Trophoblast cell (in vitro differentiated cells and primary cell): ENCODE measurements around the gene CDR2.
"Not testable (repeated sequence)": the region's sequence is repeated elsewhere in the genome, so short reads cannot be mapped to it uniquely, and the experiment has no call there.

Source experiments
- DNase-seq, 2 donors: peaks; one replicate each; pipeline ENCODE4 v3.0.0-alpha.2; 2016
- H2AFZ ChIP-seq: 2 replicates; pipeline ENCODE4 v1.6.1; 2013; ENCODE audit warnings: low read length, moderate library complexity, mild to moderate bottlenecking; ENCODE audit not compliant: insufficient read depth, poor library complexity
- H2AK5ac ChIP-seq: 2 replicates; pipeline ENCODE4 v1.6.1; 2013; ENCODE audit warnings: mild to moderate bottlenecking, low read length
- H2BK120ac ChIP-seq: 2 replicates; pipeline ENCODE4 v1.6.1; 2013; ENCODE audit warnings: low read length, mild to moderate bottlenecking, moderate library complexity; ENCODE audit not compliant: insufficient read depth, poor library complexity
- H2BK12ac ChIP-seq: 2 replicates; pipeline ENCODE4 v1.6.1; 2013; ENCODE audit warnings: mild to moderate bottlenecking, low read length, moderate library complexity
- H2BK5ac ChIP-seq: 2 replicates; pipeline ENCODE4 v1.6.1; 2013; ENCODE audit warnings: low read length, low read depth, moderate library complexity, mild to moderate bottlenecking; ENCODE audit not compliant: poor library complexity
- H3K14ac ChIP-seq: 2 replicates; pipeline ENCODE4 v1.6.1; 2013; ENCODE audit warnings: mild to moderate bottlenecking, low read length
- H3K18ac ChIP-seq: 2 replicates; pipeline ENCODE4 v1.6.1; 2013; ENCODE audit warnings: mild to moderate bottlenecking, low read length
- H3K23ac ChIP-seq: 2 replicates; pipeline ENCODE4 v1.6.1; 2013; ENCODE audit warnings: low read length
- H3K27ac ChIP-seq: 2 replicates; pipeline ENCODE4 v1.5.1; 2013; ENCODE audit warnings: low read depth, mild to moderate bottlenecking, inconsistent platforms, low read length, moderate library complexity
- H3K27me3 ChIP-seq: 2 replicates; pipeline ENCODE4 v1.6.1; 2013; ENCODE audit warnings: inconsistent platforms, mild to moderate bottlenecking, low read length, moderate library complexity; ENCODE audit not compliant: insufficient read depth
- H3K36me3 ChIP-seq, 2 experiments: 1 replicate in 1 of 2; 2 replicates in 1 of 2; pipeline ENCODE4 v1.6.1; 2013; ENCODE audit warnings: low read length in 2 of 2, mild to moderate bottlenecking in 2 of 2, moderate library complexity in 1 of 2; ENCODE audit not compliant: insufficient read depth in 2 of 2, control insufficient read depth in 1 of 2
- H3K4ac ChIP-seq: 2 replicates; pipeline ENCODE4 v1.6.1; 2013; ENCODE audit warnings: low read depth, mild to moderate bottlenecking, low read length, moderate library complexity
- H3K4me1 ChIP-seq, 2 experiments: 1 replicate in 1 of 2; 2 replicates in 1 of 2; pipeline ENCODE4 v1.6.1; 2013; ENCODE audit warnings: low read length in 2 of 2, mild to moderate bottlenecking in 2 of 2, moderate library complexity in 1 of 2; ENCODE audit not compliant: insufficient read depth in 2 of 2, control insufficient read depth in 1 of 2
- H3K4me2 ChIP-seq: 2 replicates; pipeline ENCODE4 v1.6.1; 2013; ENCODE audit warnings: inconsistent platforms, mild to moderate bottlenecking, low read length, moderate library complexity
- H3K4me3 ChIP-seq: 2 replicates; pipeline ENCODE4 v1.5.1; 2013; ENCODE audit warnings: mild to moderate bottlenecking, low read depth, low read length, inconsistent platforms
- H3K79me1 ChIP-seq: one replicate; pipeline ENCODE4 v1.6.1; 2013; ENCODE audit warnings: low read length
- H3K79me2 ChIP-seq: 2 replicates; pipeline ENCODE4 v1.6.1; 2013; ENCODE audit warnings: low read length, mild to moderate bottlenecking; ENCODE audit not compliant: control insufficient read depth, insufficient read depth, poor library complexity
- H3K9ac ChIP-seq: 2 replicates; pipeline ENCODE4 v1.6.1; 2013; ENCODE audit warnings: mild to moderate bottlenecking, low read length
- H3K9me3 ChIP-seq: 2 replicates; pipeline ENCODE4 v1.6.1; 2013; ENCODE audit warnings: low read depth, mild to moderate bottlenecking, control low read depth, inconsistent platforms, low read length; ENCODE audit not compliant: insufficient read depth
- H4K12ac ChIP-seq: 2 replicates; pipeline ENCODE4 v1.6.1; 2013; ENCODE audit warnings: low read depth, mild to moderate bottlenecking, low read length, moderate library complexity
- H4K8ac ChIP-seq: 2 replicates; pipeline ENCODE4 v1.6.1; 2013; ENCODE audit warnings: low read depth, mild to moderate bottlenecking, low read length, moderate library complexity
- H4K91ac ChIP-seq: one replicate; pipeline ENCODE4 v1.6.1; 2013; ENCODE audit warnings: low read depth, mild to moderate bottlenecking, low read length, moderate library complexity
- WGBS: extraction: QIAGEN DNeasy Blood & Tissue Kit; methylation state at CpG from one replicate; pipeline ENCODE4 v1.1.7; 2013; ENCODE audit warnings: missing lambda C conversion rate; ENCODE audit not compliant: insufficient read length, insufficient coverage; ENCODE audit errors: extremely low coverage; 5-methylcytosine and 5-hydroxymethylcytosine counted together

Gene CDR2

DNA sequence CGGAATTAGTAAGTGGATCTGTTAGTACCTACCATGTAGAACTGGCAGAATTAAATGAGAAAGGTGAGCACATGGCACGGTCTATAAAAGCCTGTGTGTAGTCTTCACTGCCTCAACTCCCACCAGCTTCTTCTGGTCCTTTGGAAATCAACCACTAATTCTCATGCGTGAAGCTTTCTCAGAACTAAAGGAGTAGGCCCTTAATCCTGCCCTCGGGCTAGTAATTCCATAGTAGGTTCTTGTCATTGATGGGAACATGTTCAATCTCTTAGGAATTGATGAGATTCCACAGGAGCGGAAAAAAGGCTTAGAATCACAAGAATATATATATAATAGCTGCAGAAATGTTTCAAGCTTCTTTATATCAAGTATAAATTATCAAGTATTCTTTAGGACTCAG is 21.7 kb downstream of the CDR2 start:
- Histone ChIP-seq H3K4me2 (no peak overlapping the region), H3K4me1 (peaks cover 2 to 4% of the 10 kb centered on the region in 2 experiments), H3K4me3 (no peak overlapping the region), H3K36me3 (peaks cover 12 to 26% of the 10 kb centered on the region in 2 experiments), H2AFZ (no peak overlapping the region), H3K4ac (no peak overlapping the region), H3K14ac (no peak overlapping the region), H4K91ac (no peak overlapping the region), H3K9me3 (no peaks in the 10 kb centered on the region), H3K27ac (peak overlapping the region; percentile 34), H3K18ac (peak overlapping the region; percentile 59), H3K23ac (no peak overlapping the region), H2BK120ac (no peak overlapping the region), H2BK12ac (peak overlapping the region; percentile 53), H4K12ac (no peak overlapping the region), H2BK5ac (no peak overlapping the region), H3K79me1 (peaks cover 7% of the 10 kb centered on the region), H4K8ac (no peak overlapping the region), H3K27me3 (no peaks in the 10 kb centered on the region), H3K9ac (no peak overlapping the region), H2AK5ac (no peak overlapping the region), H3K79me2 (no peaks in the 10 kb centered on the region)
- DNase-seq = peak in 1 of 2 donors; percentile 64
- no CpG with 5 or more reads among the region's 5 CpGs for WGBS

DNA sequence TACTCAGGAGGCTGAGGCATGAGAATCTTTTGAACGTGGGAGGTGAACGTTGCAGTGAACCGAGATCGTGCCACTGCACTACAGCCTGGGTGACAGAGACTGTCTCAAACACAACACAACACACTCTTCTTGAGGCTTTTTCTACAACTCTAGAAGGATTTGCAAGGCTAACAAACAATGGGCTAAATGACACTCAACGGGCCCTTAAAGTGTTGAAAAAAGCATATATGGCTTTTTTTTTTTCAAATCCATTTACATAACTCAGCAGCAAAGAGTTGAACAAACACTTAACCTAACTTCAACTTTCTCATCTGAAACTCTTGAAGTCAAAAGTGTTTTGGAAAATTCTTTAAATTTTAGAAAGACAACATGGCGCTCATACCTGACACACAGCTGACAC is 22.3 kb downstream of the CDR2 start:
- Histone ChIP-seq H3K27ac (no peak overlapping the region), H2AK5ac (peak overlapping the region; percentile 38), H3K4me2 (no peak overlapping the region), H2BK5ac (peak overlapping the region; percentile 57), H3K4me3 (no peak overlapping the region), H3K9ac (no peak overlapping the region), H4K12ac (no peak overlapping the region), H3K79me2 (no peaks in the 10 kb centered on the region), H3K18ac (peak overlapping the region; percentile 87), H3K4me1 (peaks cover 2 to 4% of the 10 kb centered on the region in 2 experiments), H3K23ac (no peak overlapping the region), H3K27me3 (no peaks in the 10 kb centered on the region), H3K36me3 (peaks cover 17 to 30% of the 10 kb centered on the region in 2 experiments), H2BK120ac (no peak overlapping the region), H3K9me3 (no peaks in the 10 kb centered on the region), H3K4ac (peak overlapping the region; percentile 56), H3K14ac (no peak overlapping the region), H4K8ac (no peak overlapping the region), H2BK12ac (peak overlapping the region; percentile 42), H4K91ac (peak overlapping the region; percentile 21), H2AFZ (no peak overlapping the region), H3K79me1 (peaks cover 7% of the 10 kb centered on the region)
- whole genome bisulfite sequencing = no CpG with 5 or more reads among the region's 6 CpGs
- no peak for DNase-seq

GRCh38 chr16:22351017-22351416 is 23.4 kb downstream of the CDR2 start:
- not testable (repeated sequence) for H3K14ac ChIP-seq, H3K27ac ChIP-seq, H3K79me2 ChIP-seq

GRCh38 chr16:22348291-22348690 is 26.1 kb downstream of the CDR2 start:
- Histone ChIP-seq H3K4ac (no peak overlapping the region), H3K27me3 (no peaks in the 10 kb centered on the region), H3K18ac (no peak overlapping the region), H3K4me3 (no peak overlapping the region), H2AFZ (no peak overlapping the region), H2BK120ac (no peak overlapping the region), H3K14ac (no peak overlapping the region), H4K91ac (no peak overlapping the region), H3K79me2 (no peaks in the 10 kb centered on the region), H3K4me2 (no peak overlapping the region), H3K9ac (no peak overlapping the region), H4K12ac (no peak overlapping the region), H3K79me1 (peaks cover 3% of the 10 kb centered on the region), H2BK12ac (no peak overlapping the region), H4K8ac (no peak overlapping the region), H3K23ac (no peak overlapping the region), H3K27ac (no peak overlapping the region), H3K36me3 (peaks cover 22 to 40% of the 10 kb centered on the region in 2 experiments), H3K4me1 (peaks cover 0 to 2% of the 10 kb centered on the region in 2 experiments), H2BK5ac (no peak overlapping the region), H3K9me3 (no peaks in the 10 kb centered on the region), H2AK5ac (no peak overlapping the region)
- no CpG with 5 or more reads among the region's 2 CpGs for WGBS
- DNase-seq = peak; percentile 82 to 95

More at GRCh38 chr16:22351017-22351416, 23.4 kb downstream of the CDR2 start:
- not testable (repeated sequence) for H3K9ac ChIP-seq, H3K23ac ChIP-seq, H2BK12ac ChIP-seq, H2AFZ ChIP-seq, H3K18ac ChIP-seq, H3K4ac ChIP-seq, H2AK5ac ChIP-seq, H4K12ac ChIP-seq, H3K9me3 ChIP-seq, H3K4me2 ChIP-seq, H2BK120ac ChIP-seq, H3K4me1 ChIP-seq, H3K4me3 ChIP-seq, H4K91ac ChIP-seq, H3K79me1 ChIP-seq, H4K8ac ChIP-seq, H2BK5ac ChIP-seq, H3K27me3 ChIP-seq, DNase-seq
- H3K36me3 ChIP-seq = peaks cover 20 to 35% of the 10 kb centered on the region in 2 experiments
- no CpG with 5 or more reads among the region's 6 CpGs for WGBS
